H9 (cell line): ENCODE results near the gene TAOK2. TPM values are rescaled to one million over a fixed set of nuclear protein-coding genes. Genes with fewer than 3 reads are reported as not detected.

Source experiments
- DNase-seq: peaks from one replicate; pipeline ENCODE4 v3.0.0-alpha.2; 2017
- H2AFZ ChIP-seq: one replicate; pipeline ENCODE4 v1.6.1; 2013; ENCODE audit warnings: mild to moderate bottlenecking, low read length, control low read depth, moderate library complexity
- H2AK5ac ChIP-seq: 2 replicates; pipeline ENCODE4 v1.6.1; 2013; ENCODE audit warnings: low read length, control low read depth, mixed read lengths; ENCODE audit not compliant: insufficient read length
- H2BK120ac ChIP-seq: one replicate; pipeline ENCODE4 v1.6.1; 2013; ENCODE audit warnings: low read depth, mild to moderate bottlenecking, low read length, control low read depth, inconsistent platforms; ENCODE audit not compliant: poor library complexity, severe bottlenecking
- H2BK12ac ChIP-seq: 2 replicates; pipeline ENCODE4 v1.6.1; 2013; ENCODE audit warnings: low read length, control low read depth, mixed read lengths, low read depth; ENCODE audit not compliant: insufficient read length
- H2BK15ac ChIP-seq: 2 replicates; pipeline ENCODE4 v1.6.1; 2013; ENCODE audit warnings: low read depth, low read length, control low read depth
- H2BK20ac ChIP-seq: one replicate; pipeline ENCODE4 v1.6.1; 2013; ENCODE audit warnings: low read depth, mild to moderate bottlenecking, low read length, control low read depth, inconsistent platforms; ENCODE audit not compliant: poor library complexity, severe bottlenecking
- H2BK5ac ChIP-seq: 2 replicates; pipeline ENCODE4 v1.6.1; 2013; ENCODE audit warnings: low read length, control low read depth, mixed read lengths; ENCODE audit not compliant: insufficient read length
- H3K14ac ChIP-seq: 2 replicates; pipeline ENCODE4 v1.6.1; 2013; ENCODE audit warnings: low read length, control low read depth; ENCODE audit not compliant: insufficient read depth
- H3K18ac ChIP-seq: 2 replicates; pipeline ENCODE4 v1.6.1; 2013; ENCODE audit warnings: low read depth, mild to moderate bottlenecking, mixed read lengths, low read length, control low read depth; ENCODE audit not compliant: insufficient read length
- H3K23ac ChIP-seq: 2 replicates; pipeline ENCODE4 v1.6.1; 2013; ENCODE audit warnings: low read length, control low read depth, mixed read lengths, low read depth; ENCODE audit not compliant: insufficient read length
- H3K23me2 ChIP-seq: 2 replicates; pipeline ENCODE4 v1.6.1; 2013; ENCODE audit warnings: low read depth, mild to moderate bottlenecking, mixed read lengths, low read length, control low read depth; ENCODE audit not compliant: insufficient read length, poor library complexity, severe bottlenecking
- H3K27ac ChIP-seq: 2 replicates; pipeline ENCODE4 v1.5.1; 2013; ENCODE audit warnings: low read length, control low read depth, mixed read lengths, low read depth; ENCODE audit not compliant: insufficient read length
- H3K27me3 ChIP-seq: 2 replicates; pipeline ENCODE4 v1.6.1; 2013; ENCODE audit warnings: low read length, control low read depth, inconsistent platforms; ENCODE audit not compliant: insufficient read depth
- H3K4ac ChIP-seq: 2 replicates; pipeline ENCODE4 v1.6.1; 2013; ENCODE audit warnings: low read depth, mild to moderate bottlenecking, control low read depth, inconsistent platforms, low read length, moderate library complexity
- H3K4me1 ChIP-seq: 2 replicates; pipeline ENCODE4 v1.6.1; 2013; ENCODE audit warnings: low read length, control low read depth, inconsistent platforms; ENCODE audit not compliant: insufficient read depth
- H3K4me2 ChIP-seq: 2 replicates; pipeline ENCODE4 v1.6.1; 2013; ENCODE audit warnings: low read length, control low read depth, mixed read lengths; ENCODE audit not compliant: insufficient read length, insufficient read depth
- H3K56ac ChIP-seq: 2 replicates; pipeline ENCODE4 v1.6.1; 2013; ENCODE audit warnings: low read depth, mild to moderate bottlenecking, mixed read lengths, low read length, control low read depth; ENCODE audit not compliant: insufficient read length
- H3K79me1 ChIP-seq: 2 replicates; pipeline ENCODE4 v1.6.1; 2013; ENCODE audit warnings: low read depth, mild to moderate bottlenecking, moderate library complexity, low read length, control low read depth, inconsistent platforms; ENCODE audit not compliant: insufficient read depth, poor library complexity, severe bottlenecking
- H3K79me2 ChIP-seq: 2 replicates; pipeline ENCODE4 v1.6.1; 2013; ENCODE audit warnings: low read length, control low read depth, inconsistent platforms; ENCODE audit not compliant: insufficient read depth
- H3K9ac ChIP-seq: 2 replicates; pipeline ENCODE4 v1.6.1; 2013; ENCODE audit warnings: low read length, control low read depth, mixed read lengths; ENCODE audit not compliant: insufficient read length; ENCODE audit errors: extremely low read depth
- H3K9me3 ChIP-seq: one replicate; pipeline ENCODE4 v1.6.1; 2013; ENCODE audit warnings: low read depth, low read length, inconsistent platforms; ENCODE audit not compliant: control insufficient read depth
- H3T11ph ChIP-seq: one replicate; pipeline ENCODE4 v1.6.1; 2013; ENCODE audit warnings: mild to moderate bottlenecking, low read length, control low read depth, inconsistent platforms
- H4K20me1 ChIP-seq: one replicate; pipeline ENCODE4 v1.6.1; 2013; ENCODE audit not compliant: control insufficient read depth, insufficient read length, insufficient read depth
- H4K5ac ChIP-seq: 2 replicates; pipeline ENCODE4 v1.6.1; 2013; ENCODE audit warnings: low read depth, mild to moderate bottlenecking, mixed read lengths, low read length, control low read depth; ENCODE audit not compliant: insufficient read length
- H4K8ac ChIP-seq: replicated peaks from 2 replicates; pipeline ENCODE4 v1.6.1; 2013; ENCODE audit warnings: low read length, control low read depth, mixed read lengths, low read depth; ENCODE audit not compliant: insufficient read length
- H4K91ac ChIP-seq: 2 replicates; pipeline ENCODE4 v1.6.1; 2013; ENCODE audit warnings: low read depth, mild to moderate bottlenecking, moderate library complexity, mixed read lengths, low read length, control low read depth; ENCODE audit not compliant: insufficient read length
- H3K27ac Mint-ChIP-seq, 3 experiments: 2 replicates in 2 of 3; 3 replicates in 1 of 3; pipeline ENCODE4 v1.8.0; 2020 to 2021; ENCODE audit warnings: mixed read lengths in 3 of 3, mild to moderate bottlenecking in 1 of 3, moderate library complexity in 1 of 3
- H3K27me3 Mint-ChIP-seq: 2 replicates; pipeline ENCODE4 v1.8.0; 2021; ENCODE audit warnings: low read depth, mild to moderate bottlenecking, moderate library complexity, mixed read lengths
- H3K36me3 Mint-ChIP-seq, 3 experiments: 2 replicates in 2 of 3; 3 replicates in 1 of 3; pipeline ENCODE4 v1.8.0; 2020 to 2021; ENCODE audit warnings: low read depth in 3 of 3, mixed read lengths in 3 of 3; ENCODE audit not compliant: insufficient read depth in 1 of 3
- H3K4me1 Mint-ChIP-seq, 2 experiments: 2 replicates each; pipeline ENCODE4 v1.8.0; 2020; ENCODE audit warnings: mixed read lengths in 2 of 2
- H3K4me3 Mint-ChIP-seq, 2 experiments: 2 replicates in 1 of 2; 3 replicates in 1 of 2; pipeline ENCODE4 v1.8.0; 2020 to 2021; ENCODE audit warnings: mild to moderate bottlenecking in 2 of 2, mixed read lengths in 2 of 2, moderate library complexity in 1 of 2
- H3K9me3 Mint-ChIP-seq, 2 experiments: 2 replicates in 1 of 2; 3 replicates in 1 of 2; pipeline ENCODE4 v1.8.0; 2020; ENCODE audit warnings: mild to moderate bottlenecking in 2 of 2, mixed read lengths in 2 of 2, moderate library complexity in 1 of 2
- CTCF ChIP-seq: fragments of 200-600 bp; sonication (generic); conservative IDR thresholded peaks from 3 replicates; pipeline ENCODE4 v1.8.0; 2021; ENCODE audit warnings: antibody characterized with exemption, mild to moderate bottlenecking
- WGBS: extraction: QIAGEN DNeasy Blood & Tissue Kit; methylation state at CpG from one replicate; pipeline ENCODE4 v1.1.7; 2013; ENCODE audit warnings: missing lambda C conversion rate, low lambda C conversion rate, mixed read lengths; ENCODE audit not compliant: insufficient read length; ENCODE audit errors: extremely low coverage; 5-methylcytosine and 5-hydroxymethylcytosine counted together
- total RNA-seq: library from RNA; stranded (reverse); gene quantifications from 2 replicates; pipeline ENCODE4 v1.2.1, GENCODE V29; 2021

The TAOK2 gene
- total RNA-seq, 1 experiment from 2014 or later, result 43.9 TPM

- no CpG with 5 or more reads among the region's 18 CpGs for WGBS
- no peak for DNase-seq
Measured at GRCh38 chr16:30006095-30006473, 32.4 kb downstream of the TAOK2 start.

More at GRCh38 chr16:30006095-30006473, 32.4 kb downstream of the TAOK2 start:
- H3K18ac ChIP-seq, result no peak overlapping the region
- no peak overlapping the region for H3K23ac ChIP-seq
- no peak overlapping the region for H3K4me2 ChIP-seq
- H4K91ac ChIP-seq, result no peak overlapping the region
- H3K56ac ChIP-seq, result no peak overlapping the region
- H3K4ac ChIP-seq, result no peak overlapping the region
- no peak overlapping the region for H4K5ac ChIP-seq
- H3K14ac ChIP-seq, result no peak overlapping the region
- peaks cover 3 to 22% of the 10 kb centered on the region in 2 experiments; a peak in 3 of 4 replicates for H3K4me1 Mint-ChIP-seq
- no peaks in the 10 kb centered on the region for H3K27me3 ChIP-seq
- H3K27ac Mint-ChIP-seq, result no peak overlapping the region
- no peak overlapping the region for H2AFZ ChIP-seq
- no peak overlapping the region for H2BK20ac ChIP-seq
- peaks cover 7% of the 10 kb centered on the region for H3K23me2 ChIP-seq
- no peak overlapping the region for H2BK15ac ChIP-seq
- no peak overlapping the region for H4K8ac ChIP-seq
- no peak overlapping the region for H2AK5ac ChIP-seq
- H3K36me3 Mint-ChIP-seq, result peaks cover 16 to 32% (median 24%) of the 10 kb centered on the region in 3 experiments
- no peak overlapping the region for H2BK12ac ChIP-seq
- no peak overlapping the region for H2BK5ac ChIP-seq
- peaks cover 23% of the 10 kb centered on the region for H3K27me3 Mint-ChIP-seq
- no peak overlapping the region for H3K4me3 Mint-ChIP-seq
- no peaks in the 10 kb centered on the region for H3K9me3 Mint-ChIP-seq
- no peaks in the 10 kb centered on the region for H4K20me1 ChIP-seq
- no peaks in the 10 kb centered on the region for H3K9me3 ChIP-seq
- H3T11ph ChIP-seq, result no peak overlapping the region
- H3K79me1 ChIP-seq, result no peaks in the 10 kb centered on the region
- H3K79me2 ChIP-seq, result no peaks in the 10 kb centered on the region
- H2BK120ac ChIP-seq, result no peak overlapping the region
- H3K27ac ChIP-seq, result no peak overlapping the region
- no peak for TF ChIP-seq CTCF
- H3K9ac ChIP-seq, result no peak overlapping the region
- no peaks in the 10 kb centered on the region; the same call in 1 of the 2 replicates for H3K4me1 ChIP-seq
